Ramos (cell line): ENCODE results near the gene MAB21L1.

ENCODE experiments used
- in situ Hi-C: fragments of 300-500 bp; cut with MboI; formaldehyde crosslinking; loops from one replicate; pipeline ENCODE4 v1.14.3; 2022; ENCODE audit warnings: low sequenced_read_pairs; ENCODE audit not compliant: unreplicated experiment

MAB21L1 gene

DNA sequence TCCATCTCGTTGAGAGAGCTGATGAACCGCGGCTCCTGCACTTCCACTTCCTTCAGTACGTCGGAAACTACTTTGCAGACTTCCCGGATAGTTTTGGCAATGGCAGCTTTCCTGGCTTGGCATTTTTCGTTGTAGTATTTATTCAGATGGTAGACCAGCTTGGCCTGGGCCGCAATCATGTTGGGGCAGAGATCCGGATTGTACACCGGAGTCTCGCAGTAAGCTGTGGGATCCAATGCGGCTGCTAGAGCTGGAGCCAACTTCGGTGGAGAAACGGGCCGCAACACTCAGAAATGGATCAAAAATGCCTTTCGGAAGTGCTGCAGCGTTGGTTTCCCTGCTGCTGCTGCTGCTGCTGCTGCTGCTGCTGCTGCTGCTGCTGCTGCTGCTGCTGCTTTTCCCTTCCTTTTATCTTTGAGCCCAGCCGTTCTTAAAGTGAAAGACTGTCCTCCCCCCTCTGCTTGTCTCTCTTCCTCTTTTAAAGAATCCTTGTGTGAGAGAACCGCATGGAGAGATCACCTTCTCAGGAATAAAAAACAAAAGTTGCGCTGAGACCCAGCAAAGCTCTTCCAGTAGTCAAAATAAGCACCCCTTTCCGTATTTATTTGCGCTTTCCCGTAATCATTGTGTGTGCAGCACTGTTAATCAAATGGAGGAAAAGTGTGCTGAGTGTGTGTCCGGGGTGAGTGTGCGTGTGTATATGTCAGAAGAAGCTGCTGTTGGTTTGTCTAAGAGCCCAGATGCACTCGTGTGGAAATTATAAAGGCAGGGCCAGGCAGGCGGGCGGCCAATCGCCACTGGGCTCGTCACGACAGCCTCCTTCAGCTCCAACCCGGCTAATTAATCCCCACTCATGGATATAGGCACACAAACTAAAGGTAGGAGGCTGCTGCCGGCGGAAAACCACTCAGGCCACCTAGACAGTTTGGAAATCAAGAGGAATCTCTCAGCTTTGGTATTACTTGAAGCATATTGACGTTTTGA is at the start of gene MAB21L1:
TSS of gene MAB21L1 (minus strand) at position 730 of the 984 bp plus-strand sequence. CDS start at position 179, 551 bp downstream.
- in situ Hi-C loops, result no loop called here

DNA sequence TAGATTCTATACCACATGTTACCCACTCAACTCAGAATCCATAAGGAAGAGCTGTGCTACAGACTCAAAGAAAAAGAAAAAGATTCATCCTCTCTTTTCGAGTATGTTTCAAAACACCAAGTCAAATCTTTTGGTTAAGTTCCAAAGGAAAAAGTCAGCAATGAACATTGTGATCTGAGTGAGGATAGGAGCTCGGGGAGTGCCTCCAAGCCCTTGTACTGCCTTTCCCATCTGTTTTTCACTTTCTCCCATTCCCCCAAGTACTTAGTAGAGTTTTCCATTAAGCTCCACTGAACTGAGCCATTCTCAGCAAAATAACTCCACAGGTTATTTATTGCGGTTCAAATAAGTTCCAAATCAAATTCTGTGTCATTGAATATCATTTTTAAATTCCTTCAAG is 47.7 kb upstream of the MAB21L1 start:
- in situ Hi-C loops, result no loop called here

DNA sequence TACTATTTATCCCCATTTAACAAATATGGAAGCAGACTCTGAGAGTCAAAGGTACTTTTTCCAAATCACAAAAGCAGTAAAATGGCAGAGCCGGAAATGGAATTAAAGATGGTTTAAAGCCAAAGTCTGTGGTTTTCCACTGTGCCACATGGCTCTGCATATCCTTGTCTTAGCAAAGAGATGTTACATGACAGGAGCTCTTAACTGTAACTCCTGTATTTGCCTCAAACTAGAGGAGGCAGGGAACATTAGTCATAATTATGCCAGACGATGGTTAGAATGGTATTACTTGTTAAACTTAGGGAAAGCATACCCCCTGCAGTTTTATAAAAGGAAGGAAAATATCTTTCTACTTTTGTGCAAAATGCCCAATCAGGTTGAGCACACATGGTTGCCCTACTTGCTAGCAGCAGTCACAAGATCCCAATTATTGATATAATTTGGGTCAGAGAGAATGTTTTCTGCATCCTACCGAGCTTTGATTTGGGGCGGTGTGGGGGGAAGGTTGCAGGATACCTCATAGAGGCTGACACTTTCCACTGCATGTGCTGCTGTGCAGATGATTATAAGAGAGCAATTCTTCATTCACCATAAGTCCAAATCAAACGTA is 42.0 kb upstream of the MAB21L1 start:
- in situ Hi-C loops, result no loop called here

DNA sequence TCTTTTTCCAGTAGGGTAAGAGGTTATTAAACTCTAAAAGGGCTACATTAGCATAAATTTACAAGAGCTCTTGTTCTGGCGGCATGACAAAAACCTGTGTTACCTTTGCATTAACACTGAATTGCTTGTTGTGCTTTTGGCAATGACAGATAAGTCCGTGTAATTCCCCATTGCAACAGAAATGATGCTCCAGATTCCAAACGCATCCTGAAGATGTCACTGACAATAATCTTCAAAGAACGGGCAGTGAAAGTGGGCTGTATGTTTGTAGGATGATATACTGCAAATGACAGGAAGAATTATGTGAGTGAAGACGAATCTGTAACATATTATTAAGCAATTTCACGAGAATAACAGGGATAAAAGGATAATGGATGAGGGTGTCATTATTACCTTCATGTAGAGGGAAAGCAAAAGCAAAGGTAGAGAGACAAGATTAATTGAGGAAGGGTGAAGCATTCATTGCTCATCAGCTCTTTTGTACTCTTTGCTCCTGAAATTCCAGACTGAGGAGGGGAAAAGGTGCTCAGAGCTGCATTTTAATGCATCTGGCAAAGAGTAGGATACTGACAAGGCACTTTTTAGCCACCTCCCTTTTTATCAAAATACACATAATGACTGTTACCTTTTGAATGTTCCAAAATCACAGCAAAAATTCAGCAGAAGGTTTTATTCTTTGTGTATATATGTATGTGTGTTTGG is 38.5 kb upstream of the MAB21L1 start:
- in situ Hi-C loops, result no loop called here

DNA sequence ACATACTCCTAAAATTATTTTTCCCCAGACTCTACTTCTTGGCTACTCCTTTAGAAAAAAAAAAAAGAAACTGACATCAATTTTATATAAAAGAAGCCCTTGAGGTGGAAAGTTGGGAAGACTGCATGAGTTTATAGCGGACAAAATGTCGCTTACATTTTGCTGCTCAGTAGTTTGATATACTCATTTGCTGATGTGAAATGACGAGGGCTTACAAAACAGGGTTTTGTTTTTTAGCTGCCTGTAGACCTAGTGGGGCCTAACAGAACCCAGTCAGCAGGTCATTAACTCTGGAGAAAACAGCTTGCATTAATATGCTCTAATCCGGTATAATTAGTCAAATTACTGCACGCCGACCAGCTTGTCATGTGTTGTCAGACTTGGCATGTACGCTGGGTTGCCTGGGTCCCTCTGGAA is 37.6 kb upstream of the MAB21L1 start:
- in situ Hi-C loops, result no loop called here

DNA sequence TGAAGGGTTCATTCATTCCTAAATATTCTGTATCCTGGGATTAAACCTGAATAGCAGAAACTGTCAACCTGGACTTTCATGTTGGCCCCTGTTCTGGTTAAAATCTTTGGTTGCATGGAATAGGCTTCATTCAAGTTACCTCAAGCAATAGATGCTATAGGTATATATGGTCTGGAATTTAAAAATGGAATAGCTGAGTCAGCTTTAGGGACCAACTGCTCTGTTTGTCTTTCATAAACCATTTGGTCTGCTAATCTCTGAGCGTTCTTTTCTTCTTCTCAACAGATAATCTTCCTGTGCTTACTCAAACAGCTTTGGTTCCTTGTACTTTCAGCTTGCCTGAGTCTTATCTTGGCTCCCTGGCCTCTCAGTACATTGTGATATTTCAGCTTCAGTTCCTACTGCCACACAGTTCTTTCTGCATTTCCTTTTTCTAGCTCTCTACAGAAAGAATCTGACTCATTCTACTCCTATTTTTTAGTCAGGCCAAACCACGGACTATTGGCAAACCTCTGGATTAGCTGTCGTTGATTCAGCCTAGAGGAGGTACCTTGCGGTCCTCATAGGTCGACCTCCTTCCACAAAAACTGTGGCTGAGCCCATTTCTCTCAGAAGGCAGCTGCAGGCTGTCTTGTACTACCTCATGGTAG is 35.9 kb upstream of the MAB21L1 start:
- in situ Hi-C loops, result no loop called here

DNA sequence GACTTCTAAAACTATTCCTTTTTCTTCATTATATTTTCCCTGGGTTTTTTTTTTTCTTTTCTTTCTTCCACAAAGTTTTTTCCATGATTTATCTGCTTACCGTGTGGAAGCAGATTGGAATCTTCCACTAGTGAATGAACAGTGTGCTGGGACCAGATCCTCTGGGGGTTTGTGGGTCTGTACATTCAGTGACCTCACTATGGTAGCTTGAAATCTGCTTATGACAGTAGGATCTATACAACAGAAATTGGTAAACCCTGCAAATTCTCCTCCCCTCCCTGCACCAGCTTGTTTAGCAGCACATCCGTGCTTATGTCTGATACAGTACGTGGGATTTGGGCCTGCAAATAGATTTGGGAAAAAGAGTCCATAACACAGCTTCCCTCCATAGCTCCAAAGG is 26.0 kb upstream of the MAB21L1 start:
- in situ Hi-C loops, result no loop called here

DNA sequence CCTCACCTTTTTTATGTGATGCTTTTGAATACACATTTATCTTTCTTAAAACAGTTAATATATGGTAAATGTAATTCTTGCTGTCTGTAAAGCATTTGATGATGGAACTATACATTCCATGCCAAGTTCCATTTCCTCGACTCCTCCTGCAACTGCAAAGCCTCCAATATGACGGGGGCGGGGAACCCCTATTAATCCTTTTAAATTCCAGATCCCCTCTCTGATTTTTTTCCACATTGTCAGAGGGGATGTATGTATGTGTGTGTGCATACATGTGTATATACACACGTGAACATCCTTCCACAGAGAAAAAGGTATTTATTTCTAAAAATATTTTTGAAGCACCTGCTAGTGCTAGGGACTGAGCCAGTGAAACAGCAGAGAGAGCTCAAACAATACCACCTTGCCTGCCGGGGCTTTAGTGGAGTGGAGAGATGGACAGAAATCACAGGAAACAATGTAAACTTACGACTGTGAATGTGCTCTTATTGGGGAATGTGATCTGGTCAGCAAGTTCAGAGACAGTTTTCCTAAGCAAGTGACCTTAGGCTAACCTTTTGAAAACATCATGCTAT is 25.3 kb upstream of the MAB21L1 start:
- in situ Hi-C loops, result no loop called here

DNA sequence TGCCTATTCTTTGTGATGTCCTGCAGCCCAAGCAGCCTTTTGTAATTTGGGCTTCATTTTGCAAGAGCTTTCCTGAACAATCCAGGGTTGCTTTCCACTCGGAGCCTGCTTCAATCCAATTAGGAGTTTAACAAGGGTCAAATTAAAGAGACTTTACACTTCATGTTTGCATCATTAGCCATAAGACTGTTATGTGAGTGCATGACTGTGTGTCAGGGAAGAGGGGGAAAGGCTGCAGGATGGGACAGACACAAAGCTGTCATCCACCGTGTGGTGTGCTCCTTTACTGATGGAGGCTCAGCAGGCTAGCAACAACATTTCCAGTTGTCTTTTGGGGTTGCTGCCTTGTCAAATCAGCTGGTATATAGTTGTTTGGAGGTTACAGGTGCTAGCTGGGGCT is 23.7 kb upstream of the MAB21L1 start:
- in situ Hi-C loops, result no loop called here

DNA sequence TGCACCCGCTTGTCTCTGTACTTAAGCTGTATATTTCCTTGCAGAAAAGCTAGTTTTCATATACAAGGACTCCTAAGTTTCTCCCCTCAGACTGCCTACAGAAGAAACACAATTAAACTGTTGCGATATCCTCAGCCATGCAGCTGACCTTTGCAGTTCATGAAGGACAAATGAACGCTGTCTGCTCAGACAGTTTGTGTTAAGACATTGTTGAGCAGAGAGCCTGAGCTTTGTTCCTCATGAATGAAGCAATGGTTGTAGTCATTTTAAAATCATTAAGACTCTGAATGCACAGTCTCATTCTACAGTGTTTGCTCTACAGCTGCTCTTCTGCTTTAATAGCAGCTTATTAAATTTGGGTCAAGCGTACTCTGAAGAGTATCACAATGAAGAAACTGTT is 23.2 kb upstream of the MAB21L1 start:
- in situ Hi-C loops, result no loop called here

DNA sequence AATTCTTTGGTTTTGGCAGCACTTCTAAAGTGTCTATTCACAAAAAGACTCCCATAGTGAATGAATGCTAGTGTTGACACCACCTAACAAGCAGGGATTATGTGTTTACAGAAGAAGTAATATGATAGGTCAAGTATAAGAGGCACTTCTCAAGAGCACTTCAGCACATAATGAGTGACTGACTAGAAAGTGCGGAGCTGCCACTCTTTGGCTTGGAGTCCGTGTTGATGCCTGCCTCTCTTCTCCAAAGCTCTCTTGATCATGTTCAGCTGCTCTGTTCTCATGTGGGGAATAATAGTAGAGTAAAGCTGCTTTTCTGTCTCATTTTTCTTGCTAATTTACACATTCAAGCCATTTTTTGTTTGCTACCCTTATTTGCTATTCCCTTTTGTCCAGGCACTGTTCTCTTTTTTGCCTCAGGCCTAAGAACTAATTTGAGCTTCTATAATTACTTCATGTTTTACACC is 22.7 kb upstream of the MAB21L1 start:
- in situ Hi-C loops, result no loop called here

DNA sequence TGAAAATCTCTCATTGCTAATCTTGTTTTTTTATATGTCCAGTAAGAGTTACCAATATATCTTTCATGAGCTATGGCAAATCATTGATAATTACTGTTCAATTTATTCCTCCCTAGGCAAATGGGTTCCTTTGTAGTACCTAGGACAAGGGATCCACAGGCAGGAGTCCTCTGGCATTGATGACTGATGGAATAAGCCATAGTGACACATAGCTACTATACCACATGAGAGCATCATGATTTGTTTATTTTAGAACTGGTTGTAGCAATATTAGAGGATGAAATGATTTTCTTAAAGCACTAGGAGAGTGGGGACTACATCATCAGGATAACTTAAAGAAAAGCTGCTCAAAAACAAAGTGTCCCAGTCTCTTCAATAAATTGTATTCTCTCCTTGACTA is 21.7 kb upstream of the MAB21L1 start:
- in situ Hi-C loops, result no loop called here

DNA sequence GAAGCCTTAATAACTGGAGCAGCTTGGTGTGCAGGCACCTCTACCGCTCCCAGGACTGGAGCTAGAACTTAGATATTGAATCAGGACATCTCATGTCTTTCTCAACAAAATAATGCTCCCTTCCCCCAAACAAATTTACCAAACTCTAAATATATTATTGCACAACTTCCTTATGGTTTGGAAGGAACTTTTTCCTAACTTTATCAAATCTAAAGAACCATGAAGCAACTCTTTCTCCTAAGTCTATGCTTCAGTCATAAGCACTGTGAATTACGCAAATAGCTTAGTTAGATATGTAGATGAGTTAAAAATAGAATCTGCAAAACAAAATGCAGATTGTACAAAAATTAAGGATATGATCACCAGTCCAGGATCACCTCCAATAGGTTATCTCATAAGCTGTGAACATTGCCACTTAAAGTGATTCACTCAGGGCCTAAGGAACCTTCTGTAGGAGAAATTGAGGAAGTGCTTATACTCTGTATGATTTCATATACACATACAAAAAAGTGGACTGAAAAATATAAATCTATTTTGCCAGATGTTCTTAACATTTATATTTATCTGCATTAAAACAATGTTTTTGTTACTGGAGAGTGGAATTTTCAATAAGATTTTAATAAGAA is 20.4 kb upstream of the MAB21L1 start:
- in situ Hi-C loops, result no loop called here

DNA sequence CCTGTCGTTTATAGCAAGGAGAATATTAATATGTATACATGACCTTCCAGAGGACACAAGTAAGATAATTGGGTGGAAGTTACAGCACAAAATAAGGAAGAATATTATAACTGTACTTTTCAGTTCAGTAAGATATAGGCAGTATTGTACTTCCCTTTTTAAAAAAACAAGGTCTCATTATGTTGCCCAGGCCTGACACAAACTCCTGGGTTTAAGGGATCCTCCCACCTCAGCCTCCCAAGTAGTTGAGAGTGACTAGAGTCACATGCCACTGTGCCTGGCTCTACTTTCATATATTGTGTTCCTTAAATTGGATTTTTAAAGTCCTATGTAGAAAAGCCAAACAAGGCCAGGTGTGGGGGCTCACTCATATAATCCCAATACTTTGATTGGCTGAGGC is 19.5 kb upstream of the MAB21L1 start:
- in situ Hi-C loops, result no loop called here

DNA sequence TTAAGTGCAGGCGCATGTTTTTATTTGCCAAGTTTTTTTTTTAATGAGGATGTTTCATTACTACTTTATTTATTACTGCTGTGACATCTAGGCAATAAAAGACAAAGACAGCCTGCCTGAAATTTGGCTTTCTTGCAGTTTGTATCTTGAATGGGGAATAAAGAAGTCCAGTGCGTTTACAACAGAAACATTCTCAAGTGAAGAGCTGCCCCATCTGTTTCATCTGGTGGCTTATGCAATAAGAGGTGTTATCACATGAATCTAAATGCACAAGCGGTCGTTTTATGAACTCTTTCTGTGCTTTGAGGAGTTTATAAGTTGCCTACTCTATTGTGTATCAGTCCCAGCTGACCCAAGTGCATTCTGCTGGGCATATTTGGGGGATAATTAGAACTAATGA is 12.6 kb upstream of the MAB21L1 start:
- in situ Hi-C loops, result no loop called here

DNA sequence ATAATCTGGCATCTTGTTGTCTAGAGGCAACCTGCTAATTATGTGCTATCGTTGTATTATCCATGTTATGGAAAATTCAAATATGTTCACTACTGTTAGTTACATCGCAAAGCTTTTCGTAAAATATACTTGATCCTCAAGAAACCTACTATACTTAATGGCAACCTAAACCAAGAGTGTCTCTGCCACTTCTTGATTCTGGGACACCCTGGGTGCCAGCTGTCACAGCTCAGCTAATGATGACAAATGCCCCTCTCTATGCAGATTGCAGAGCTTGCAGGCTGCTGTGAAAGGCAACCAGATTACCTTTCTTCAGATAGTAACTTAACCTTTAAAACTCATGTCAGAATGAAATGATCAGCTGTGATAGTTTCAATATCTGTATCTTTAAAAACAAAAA is 8.9 kb upstream of the MAB21L1 start:
- in situ Hi-C loops, result no loop called here

DNA sequence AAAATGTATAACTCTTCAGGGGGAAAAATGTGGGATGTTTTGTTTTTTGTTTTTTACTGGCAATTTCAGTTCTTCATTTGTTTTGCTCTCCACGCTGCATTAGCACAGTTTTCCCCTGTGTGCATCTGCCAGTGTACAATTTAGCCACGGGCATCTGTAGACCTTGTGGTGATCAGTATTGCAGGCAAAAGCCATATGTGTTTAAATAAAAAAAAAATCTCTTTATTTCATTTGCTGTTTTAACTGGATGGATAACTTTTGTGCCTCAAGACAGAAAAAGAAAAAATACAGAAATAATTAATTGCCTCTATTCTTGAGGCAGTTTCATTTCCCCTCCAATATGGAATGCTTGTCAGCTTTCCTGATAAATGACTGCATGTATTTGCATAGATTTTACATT is 7.9 kb upstream of the MAB21L1 start:
- in situ Hi-C loops, result no loop called here

DNA sequence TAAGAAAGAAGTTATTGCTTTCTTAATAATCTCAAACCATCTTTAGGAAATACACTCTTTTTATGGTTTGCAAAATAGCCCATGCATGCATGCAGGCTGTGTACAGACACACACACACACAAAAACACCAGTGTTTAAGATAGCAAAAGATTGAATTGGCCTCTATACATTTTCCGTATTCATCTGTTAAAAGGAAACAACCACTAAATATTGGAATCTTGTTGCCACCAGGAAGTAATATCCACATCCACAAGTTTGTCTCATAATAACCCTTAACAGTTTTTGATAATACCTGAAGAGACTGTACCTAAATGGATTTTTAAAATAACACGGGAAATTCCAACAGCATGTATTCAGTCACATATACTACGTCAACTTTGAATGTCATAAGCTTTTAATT is 7.3 kb upstream of the MAB21L1 start:
- in situ Hi-C loops, result no loop called here

DNA sequence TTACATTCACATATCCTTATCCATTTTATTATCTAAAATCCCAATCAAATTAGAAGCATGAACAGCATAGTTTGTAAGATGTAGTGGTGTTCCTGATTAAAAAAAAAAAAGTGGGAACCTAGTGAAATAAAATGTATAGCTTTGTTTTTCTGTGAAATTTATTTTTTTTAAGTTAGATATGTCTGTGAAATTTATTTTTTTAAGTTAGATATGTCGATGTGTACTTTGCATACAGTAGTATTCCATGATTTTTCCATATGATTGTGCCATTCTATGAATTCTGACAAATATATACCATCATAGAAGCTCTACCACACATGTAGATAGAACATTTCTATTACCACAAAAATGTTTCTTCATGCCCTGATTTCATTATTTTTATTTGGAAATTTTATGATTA is 6.0 kb upstream of the MAB21L1 start:
- in situ Hi-C loops, result no loop called here

DNA sequence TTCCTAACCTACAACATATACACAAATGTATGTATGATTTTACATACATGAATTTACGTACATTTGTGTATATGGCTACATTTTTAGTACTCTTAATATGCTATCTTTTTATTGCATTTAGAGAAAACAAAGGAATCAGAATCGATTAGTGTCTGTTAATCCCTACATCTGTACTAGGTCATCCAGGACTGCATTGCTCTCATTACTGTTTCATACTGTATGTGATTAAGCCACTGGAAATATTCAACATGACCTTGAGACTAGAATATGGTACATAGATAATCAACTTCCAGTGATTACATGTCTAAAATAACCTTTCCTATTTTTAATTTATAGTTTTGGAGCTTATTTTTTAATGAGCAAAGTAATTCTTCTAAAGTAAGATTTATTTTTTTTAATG is 5.3 kb upstream of the MAB21L1 start:
- in situ Hi-C loops, result no loop called here
